Keratinocyte (primary cell): ENCODE measurements around the gene MED31. TPM values are rescaled to one million over a fixed set of nuclear protein-coding genes. Genes with fewer than 3 reads are reported as not detected.

ENCODE experiments used
- DNase-seq: peaks from one replicate; pipeline ENCODE4 v3.0.0-alpha.2; 2011; ENCODE audit warnings: low read depth, missing footprints, low spot score
- FAIRE-seq: peaks from 2 replicates; lab custom pipeline; 2011; peaks lifted over from hg19 to GRCh38; lab: Jason Lieb, UNC
- H2AFZ ChIP-seq: 2 replicates; pipeline ENCODE4 v1.6.0; 2012; ENCODE audit warnings: low read length, control low read depth, inconsistent platforms; ENCODE audit not compliant: control insufficient read depth
- H3K27ac ChIP-seq: 2 replicates; pipeline ENCODE4 v1.5.1; 2011; ENCODE audit warnings: low read length; ENCODE audit not compliant: control insufficient read depth, insufficient read depth
- H3K27me3 ChIP-seq: 3 replicates; pipeline ENCODE4 v1.6.0; 2011; ENCODE audit warnings: low read length; ENCODE audit not compliant: control insufficient read depth, insufficient read depth; ENCODE audit errors: extremely low read depth
- H3K36me3 ChIP-seq, 2 experiments: 2 replicates in 1 of 2; 3 replicates in 1 of 2; pipeline ENCODE4 v1.5.1; 2011; ENCODE audit warnings: low read length in 2 of 2, mild to moderate bottlenecking in 1 of 2; ENCODE audit not compliant: control insufficient read depth in 2 of 2, insufficient read depth in 2 of 2; ENCODE audit errors: extremely low read depth in 1 of 2
- H3K4me1 ChIP-seq: 3 replicates; pipeline ENCODE4 v1.5.1; 2011; ENCODE audit warnings: low read length; ENCODE audit not compliant: control insufficient read depth, insufficient read depth; ENCODE audit errors: extremely low read depth
- H3K4me2 ChIP-seq: 3 replicates; pipeline ENCODE4 v1.6.0; 2011; ENCODE audit warnings: low read depth, low read length; ENCODE audit not compliant: control insufficient read depth, insufficient read depth; ENCODE audit errors: extremely low read depth
- H3K4me3 ChIP-seq, 3 experiments: fragments of 200-600 bp in 1 of 3; sonication (generic) in 1 of 3; 2 replicates in 2 of 3; 3 replicates in 1 of 3; pipeline ENCODE4 v1.5.1; 2011 to 2016; ENCODE audit warnings: low read length in 3 of 3, mild to moderate bottlenecking in 3 of 3, control low read depth in 2 of 3, inconsistent platforms in 1 of 3, low read depth in 1 of 3, mixed read lengths in 1 of 3, mixed run types in 1 of 3, moderate library complexity in 1 of 3; ENCODE audit not compliant: control insufficient read depth in 2 of 3, insufficient read depth in 2 of 3; ENCODE audit errors: extremely low read depth in 1 of 3
- H3K79me2 ChIP-seq: 2 replicates; pipeline ENCODE4 v1.6.0; 2012; ENCODE audit warnings: low read length; ENCODE audit not compliant: control insufficient read depth, insufficient read depth
- H3K9ac ChIP-seq: 3 replicates; pipeline ENCODE4 v1.6.0; 2011; ENCODE audit warnings: low read length; ENCODE audit not compliant: control insufficient read depth, insufficient read depth; ENCODE audit errors: extremely low read depth
- H3K9me1 ChIP-seq: 3 replicates; pipeline ENCODE4 v1.6.0; 2011; ENCODE audit warnings: low read length; ENCODE audit not compliant: control insufficient read depth, insufficient read depth; ENCODE audit errors: extremely low read depth
- H3K9me3 ChIP-seq: 2 replicates; pipeline ENCODE4 v1.5.1; 2012; ENCODE audit warnings: low read depth, low read length; ENCODE audit not compliant: control insufficient read depth
- H4K20me1 ChIP-seq: 3 replicates; pipeline ENCODE4 v1.6.0; 2011; ENCODE audit warnings: low read length; ENCODE audit not compliant: control insufficient read depth, insufficient read depth; ENCODE audit errors: extremely low read depth
- EZH2 ChIP-seq: IDR thresholded peaks from one replicate; pipeline ENCODE4 v1.6.1; 2012; ENCODE audit warnings: inconsistent platforms, mild to moderate bottlenecking, low read length, moderate library complexity
- dilution Hi-C: fragments of 300-500 bp; cut with MboI; formaldehyde crosslinking; loops from one replicate; pipeline ENCODE4 v1.7.0; 2020; ENCODE audit warnings: low sequenced_read_pairs; ENCODE audit not compliant: extremely low pct_ligation_motif_present
- polyA plus RNA-seq, 5 experiments: library from polyadenylated mRNA; depleted of rRNA in 3 of 5; stranded (reverse) in 3 of 5; stranded (forward) in 1 of 5; unstranded in 1 of 5; fragments of >200 nt; gene quantifications; 1 replicate in 1 of 5; 2 replicates in 3 of 5; 3 replicates in 1 of 5; pipeline versions ENCODE4 v1.2.1 to v1.2.3, GENCODE V29; 2011 to 2012; ENCODE audit warnings: missing spikeins in 2 of 5, low read depth in 1 of 5, low replicate concordance in 1 of 5
- TF ChIP-seq, protein P1 (sequence below), 3 experiments: IDR thresholded peaks in 1 of 3; conservative IDR thresholded peaks in 1 of 3; optimal IDR thresholded peaks in 1 of 3; 2 replicates in 2 of 3; 3 replicates in 1 of 3; pipeline versions ENCODE3 to v1.5.1; 2011; ENCODE audit warnings: low read length in 3 of 3, mild to moderate bottlenecking in 3 of 3, moderate library complexity in 2 of 3, control low read depth in 1 of 3, inconsistent platforms in 1 of 3; ENCODE audit not compliant: insufficient read depth in 2 of 3; ENCODE audit errors: extremely low read depth in 1 of 3

Gene MED31
- polyA plus RNA-seq, 1 donor (not counting 4 experiments of a cell fraction or from before 2014, with no cell fraction given) = 49.0 TPM

GRCh38 chr17:6668727-6669425 is 17.5 kb upstream of the MED31 start:
- peak overlapping the region in 1 of 3 experiments; percentile 31 for H3K4me3 ChIP-seq
- FAIRE-seq (no peak), DNase-seq (no peak)
- peak overlapping the region; percentile 57 for H2AFZ ChIP-seq
- peaks cover 41% of the 10 kb centered on the region for H3K4me1 ChIP-seq
- TF ChIP-seq, protein P1, sequence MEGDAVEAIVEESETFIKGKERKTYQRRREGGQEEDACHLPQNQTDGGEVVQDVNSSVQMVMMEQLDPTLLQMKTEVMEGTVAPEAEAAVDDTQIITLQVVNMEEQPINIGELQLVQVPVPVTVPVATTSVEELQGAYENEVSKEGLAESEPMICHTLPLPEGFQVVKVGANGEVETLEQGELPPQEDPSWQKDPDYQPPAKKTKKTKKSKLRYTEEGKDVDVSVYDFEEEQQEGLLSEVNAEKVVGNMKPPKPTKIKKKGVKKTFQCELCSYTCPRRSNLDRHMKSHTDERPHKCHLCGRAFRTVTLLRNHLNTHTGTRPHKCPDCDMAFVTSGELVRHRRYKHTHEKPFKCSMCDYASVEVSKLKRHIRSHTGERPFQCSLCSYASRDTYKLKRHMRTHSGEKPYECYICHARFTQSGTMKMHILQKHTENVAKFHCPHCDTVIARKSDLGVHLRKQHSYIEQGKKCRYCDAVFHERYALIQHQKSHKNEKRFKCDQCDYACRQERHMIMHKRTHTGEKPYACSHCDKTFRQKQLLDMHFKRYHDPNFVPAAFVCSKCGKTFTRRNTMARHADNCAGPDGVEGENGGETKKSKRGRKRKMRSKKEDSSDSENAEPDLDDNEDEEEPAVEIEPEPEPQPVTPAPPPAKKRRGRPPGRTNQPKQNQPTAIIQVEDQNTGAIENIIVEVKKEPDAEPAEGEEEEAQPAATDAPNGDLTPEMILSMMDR (optimal IDR thresholded peaks at IDR 0.05 in 1 of 3, IDR thresholded peaks at IDR 0.05 in 1 of 3, conservative IDR thresholded peaks at IDR 0.05 in 1 of 3; ENCODE audit: extremely low read depth in 1 of 3, insufficient read depth in 2 of 3, low read length in 3 of 3) = no peak
- no peak for TF ChIP-seq EZH2
- H3K9ac ChIP-seq = peak overlapping the region; percentile 61
- H3K9me3 ChIP-seq = no peaks in the 10 kb centered on the region
- dilution Hi-C loops = no loop called here
- no peaks in the 10 kb centered on the region for H3K36me3 ChIP-seq
- H3K79me2 ChIP-seq = no peaks in the 10 kb centered on the region
- no peaks in the 10 kb centered on the region for H3K9me1 ChIP-seq
- H4K20me1 ChIP-seq = no peaks in the 10 kb centered on the region
- H3K27ac ChIP-seq = peak overlapping the region; percentile 92
- H3K4me2 ChIP-seq = peak overlapping the region; percentile 84
- no peaks in the 10 kb centered on the region for H3K27me3 ChIP-seq

DNA sequence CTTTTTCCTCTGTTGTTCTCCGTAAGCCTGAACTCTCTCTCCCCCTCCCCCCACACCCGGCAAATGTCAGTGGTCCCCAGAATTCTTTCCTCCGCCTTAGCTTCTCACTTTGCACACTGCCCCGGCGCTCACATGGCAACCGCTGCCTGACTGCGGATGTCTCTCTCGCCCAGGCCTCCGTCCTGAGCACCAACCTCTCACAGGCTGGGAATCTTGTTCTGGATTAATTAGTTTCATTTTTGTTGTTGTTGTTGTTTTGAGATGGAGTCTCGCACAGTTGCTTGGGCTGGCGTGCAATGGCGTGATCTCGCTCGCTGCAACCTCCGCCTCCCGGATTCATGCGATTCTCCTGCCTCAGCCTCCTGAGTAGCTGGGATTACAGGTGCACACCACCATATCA is 16.8 kb upstream of the MED31 start:
- no peaks in the 10 kb centered on the region for H3K79me2 ChIP-seq
- H3K36me3 ChIP-seq = no peaks in the 10 kb centered on the region
- no peaks in the 10 kb centered on the region for H3K9me3 ChIP-seq
- dilution Hi-C loops = no loop called here
- no peak for DNase-seq
- H3K9me1 ChIP-seq = no peaks in the 10 kb centered on the region
- H4K20me1 ChIP-seq = no peaks in the 10 kb centered on the region
- H2AFZ ChIP-seq = no peak overlapping the region
- H3K4me1 ChIP-seq = peaks cover 41% of the 10 kb centered on the region
- H3K4me3 ChIP-seq = no peak overlapping the region
- H3K27me3 ChIP-seq = no peaks in the 10 kb centered on the region
- no peak overlapping the region for H3K9ac ChIP-seq
- no peak for FAIRE-seq
- H3K4me2 ChIP-seq = no peak overlapping the region
- TF ChIP-seq, protein P1 (optimal IDR thresholded peaks at IDR 0.05 in 1 of 3, IDR thresholded peaks at IDR 0.05 in 1 of 3, conservative IDR thresholded peaks at IDR 0.05 in 1 of 3; ENCODE audit: extremely low read depth in 1 of 3, insufficient read depth in 2 of 3, low read length in 3 of 3) = no peak
- TF ChIP-seq EZH2 = no peak
- H3K27ac ChIP-seq = peak overlapping the region; percentile 92
